Fibroblast of the aortic adventitia (primary cell): Measurements from ENCODE around the gene MMS22L. TPM values are rescaled to one million over a fixed set of nuclear protein-coding genes. Genes with fewer than 3 reads are reported as not detected.

Experiments
- DNase-seq: peaks from one replicate; pipeline ENCODE4 v3.0.0-alpha.2; 2010; ENCODE audit warnings: low read depth
- H3K4me3 ChIP-seq: 2 replicates; pipeline ENCODE4 v1.5.1; 2011; ENCODE audit warnings: low read depth, mild to moderate bottlenecking, control low read depth, low read length, moderate library complexity
- CTCF ChIP-seq: IDR thresholded peaks from 2 replicates; pipeline ENCODE4 v1.5.1; 2011; ENCODE audit warnings: mild to moderate bottlenecking, low read length, control low read depth, inconsistent platforms; ENCODE audit not compliant: insufficient read depth
- total RNA-seq: library from RNA; depleted of rRNA; stranded (reverse); fragments of >200 nt; gene quantifications from 2 replicates; pipeline ENCODE4 v1.2.3, GENCODE V29; 2012; ENCODE audit warnings: low replicate concordance

MMS22L gene
- total RNA-seq, 1 donor: 48.2 TPM

DNA sequence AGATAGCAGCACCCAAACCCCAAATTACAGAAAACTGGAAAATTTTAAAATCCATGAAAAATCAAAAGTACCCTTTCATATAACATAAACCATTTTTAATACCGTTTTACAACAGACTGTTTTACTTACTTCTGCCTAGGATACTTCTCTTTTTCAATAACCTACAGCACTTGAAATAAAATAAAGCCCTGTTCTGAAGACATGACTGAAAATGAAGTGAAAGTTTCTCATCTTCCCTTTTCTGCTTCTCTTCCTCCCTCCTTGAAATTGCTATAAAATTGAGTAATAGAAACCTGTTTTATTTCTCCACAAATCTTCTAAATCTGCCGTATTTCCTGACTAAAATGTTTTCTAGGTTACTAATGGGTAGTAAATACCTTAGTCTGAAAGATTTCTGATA, 20.3 kb downstream of the MMS22L start:
- no peak for TF ChIP-seq CTCF
- DNase-seq: no peak
- H3K4me3 ChIP-seq: no peak overlapping the region

- no peak for DNase-seq
- TF ChIP-seq CTCF: no peak
- no peak overlapping the region for H3K4me3 ChIP-seq
Observed at GRCh38 chr6:97246842-97247241, 36.2 kb downstream of the MMS22L start.

GRCh38 chr6:97240222-97240621, 42.8 kb downstream of the MMS22L start:
- no peak for TF ChIP-seq CTCF
- DNase-seq: peak; percentile 37
- no peak overlapping the region for H3K4me3 ChIP-seq

DNA sequence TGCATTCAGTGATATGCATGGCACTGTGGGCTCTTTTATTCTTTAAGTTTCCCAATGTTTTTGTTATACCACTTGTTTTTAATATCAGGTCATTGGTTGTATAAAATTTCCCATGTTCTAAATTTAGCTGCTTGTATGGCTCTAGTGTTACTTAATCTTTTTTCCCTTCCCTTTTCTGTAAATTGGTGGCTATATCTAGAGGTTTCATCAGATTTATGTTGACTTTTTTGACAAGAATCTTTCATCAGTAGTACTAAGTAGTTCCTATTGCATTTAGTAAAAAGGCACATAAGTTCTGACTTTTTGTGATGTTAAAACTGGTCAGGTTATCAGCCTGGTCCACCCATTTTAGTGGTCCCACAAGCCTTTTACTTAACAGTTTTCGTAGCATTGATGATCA, 51.1 kb downstream of the MMS22L start:
- no peak for TF ChIP-seq CTCF
- H3K4me3 ChIP-seq: no peak overlapping the region
- no peak for DNase-seq

- no peak for DNase-seq
- no peak overlapping the region for H3K4me3 ChIP-seq
- no peak for TF ChIP-seq CTCF
Observed at GRCh38 chr6:97222903-97223302, 60.1 kb downstream of the MMS22L start.

- DNase-seq: no peak
- H3K4me3 ChIP-seq: no peak overlapping the region
- TF ChIP-seq CTCF: no peak
Observed at GRCh38 chr6:97218912-97219311, 64.1 kb downstream of the MMS22L start.

- peak; percentile 74 for DNase-seq
- peak; percentile 72 for TF ChIP-seq CTCF
- no peak overlapping the region for H3K4me3 ChIP-seq
Observed at GRCh38 chr6:97215157-97215769, 67.8 kb downstream of the MMS22L start.
